Limb (tissue), 2 donors: Measurements from ENCODE around the gene TMEM170A.
"Not testable (repeated sequence)": the region's sequence is repeated elsewhere in the genome, so short reads cannot be mapped to it uniquely, and the experiment has no call there.

Source experiments
- DNase-seq, 2 donors: peaks; one replicate each; pipeline ENCODE4 v3.0.0-alpha.2; 2016; ENCODE audit errors: extremely low spot score in 2 of 2

Gene TMEM170A

GRCh38 chr16:75455677-75456076 is 8.8 kb downstream of the TMEM170A start:
- DNase-seq: no peak

GRCh38 chr16:75452464-75453190 is 11.9 kb downstream of the TMEM170A start:
- DNase-seq: no peak

GRCh38 chr16:75446416-75446815 is 18.1 kb downstream of the TMEM170A start:
- DNase-seq: no peak

GRCh38 chr16:75445298-75445697 is 19.2 kb downstream of the TMEM170A start:
- no peak for DNase-seq

GRCh38 chr16:75443298-75443697 is 21.2 kb downstream of the TMEM170A start:
- DNase-seq: no peak

- DNase-seq: peak; percentile 83 to 91
Measured at GRCh38 chr16:75433732-75434413, 30.6 kb downstream of the TMEM170A start.

- DNase-seq: peak; percentile 96 to 97
Measured at GRCh38 chr16:75432828-75433731, 31.4 kb downstream of the TMEM170A start, which contains the start of gene CFDP1. TSS of gene CFDP1 (minus strand) at chr16:75433503. CDS start at chr16:75433352, 151 bp downstream.

- DNase-seq: no peak
Measured at GRCh38 chr16:75429621-75430403, 34.7 kb downstream of the TMEM170A start.

GRCh38 chr16:75426524-75426923 is 38.0 kb downstream of the TMEM170A start:
- not testable (repeated sequence) for DNase-seq

- not testable (repeated sequence) for DNase-seq
Measured at GRCh38 chr16:75424105-75424762, 40.3 kb downstream of the TMEM170A start.

GRCh38 chr16:75423723-75424104 is 40.8 kb downstream of the TMEM170A start:
- DNase-seq: no peak

- DNase-seq: no peak
Measured at GRCh38 chr16:75421820-75422126, 42.7 kb downstream of the TMEM170A start.

GRCh38 chr16:75420987-75421819 is 43.3 kb downstream of the TMEM170A start:
- DNase-seq: peak; percentile 62 to 71

GRCh38 chr16:75416904-75417565 is 47.5 kb downstream of the TMEM170A start:
- DNase-seq: no peak

GRCh38 chr16:75415169-75415905 is 49.2 kb downstream of the TMEM170A start:
- DNase-seq: no peak

GRCh38 chr16:75413951-75414350 is 50.5 kb downstream of the TMEM170A start:
- no peak for DNase-seq

GRCh38 chr16:75406943-75407342 is 57.5 kb downstream of the TMEM170A start:
- no peak for DNase-seq

- DNase-seq: peak in 1 of 2 donors; percentile 56
Measured at GRCh38 chr16:75402821-75403475, 61.5 kb downstream of the TMEM170A start.
